ENCODE results near the gene APBB2.

The APBB2 gene

GRCh38 chr4:41241919-41242318 is 27.6 kb upstream of the APBB2 start:
- Histone ChIP-seq H3K4me1 (ENCODE audit: control insufficient read depth, low read length) (no peaks in the 10 kb centered on the region), H3K4me3 (ENCODE audit: low read length) (no peak overlapping the region), H4K20me1 (ENCODE audit: control insufficient read depth, insufficient read depth, low read depth, low read length) (no peaks in the 10 kb centered on the region), H3K27ac (ENCODE audit: low read depth, low read length) (no peak overlapping the region), H3K9me2 (replicated peaks; ENCODE audit: control insufficient read depth, low read length) (no peaks in the 10 kb centered on the region), H3K79me2 (ENCODE audit: control insufficient read depth, low read length) (no peaks in the 10 kb centered on the region), H3K27me3 (ENCODE audit: control insufficient read depth, low read length) (peaks cover 16% of the 10 kb centered on the region), H3K9me3 (ENCODE audit: control insufficient read depth, insufficient read depth, low read length) (no peaks in the 10 kb centered on the region), H3F3A (ENCODE audit: control insufficient read depth, insufficient read depth) (no peaks in the 10 kb centered on the region), H3K36me3 (ENCODE audit: control insufficient read depth, low read length) (no peaks in the 10 kb centered on the region), H3K4me2 (ENCODE audit: low read length) (no peak overlapping the region)
- TF ChIP-seq CTCF (IDR thresholded peaks at IDR 0.05; ENCODE audit: low read depth, low read length, poor library complexity, severe bottlenecking) = no peak

GRCh38 chr4:41236508-41236907 is 22.2 kb upstream of the APBB2 start:
- no peaks in the 10 kb centered on the region for H3K36me3 ChIP-seq (ENCODE audit: control insufficient read depth, low read length)
- H3K4me3 ChIP-seq (ENCODE audit: low read length) = no peak overlapping the region
- H3K27me3 ChIP-seq (ENCODE audit: control insufficient read depth, low read length) = no peaks in the 10 kb centered on the region
- H3K9me2 ChIP-seq (replicated peaks; ENCODE audit: control insufficient read depth, low read length) = no peaks in the 10 kb centered on the region
- TF ChIP-seq EZH2phosphoT487 (IDR thresholded peaks at IDR 0.05; ENCODE audit: borderline replicate concordance, low read length) = no peak
- TF ChIP-seq CTCF (IDR thresholded peaks at IDR 0.05; ENCODE audit: low read depth, low read length, poor library complexity, severe bottlenecking) = no peak
- H3K9me3 ChIP-seq (ENCODE audit: control insufficient read depth, insufficient read depth, low read length) = no peaks in the 10 kb centered on the region
- H3K4me2 ChIP-seq (ENCODE audit: low read length) = no peak overlapping the region
- no peaks in the 10 kb centered on the region for H3F3A ChIP-seq (ENCODE audit: control insufficient read depth, insufficient read depth)
- H3K79me2 ChIP-seq (ENCODE audit: control insufficient read depth, low read length) = no peaks in the 10 kb centered on the region
- H4K20me1 ChIP-seq (ENCODE audit: control insufficient read depth, insufficient read depth, low read depth, low read length) = no peaks in the 10 kb centered on the region
- no peak overlapping the region for H3K27ac ChIP-seq (ENCODE audit: low read depth, low read length)
- H3K4me1 ChIP-seq (ENCODE audit: control insufficient read depth, low read length) = peaks cover 7% of the 10 kb centered on the region; the same call in 1 of the 2 replicates

DNA sequence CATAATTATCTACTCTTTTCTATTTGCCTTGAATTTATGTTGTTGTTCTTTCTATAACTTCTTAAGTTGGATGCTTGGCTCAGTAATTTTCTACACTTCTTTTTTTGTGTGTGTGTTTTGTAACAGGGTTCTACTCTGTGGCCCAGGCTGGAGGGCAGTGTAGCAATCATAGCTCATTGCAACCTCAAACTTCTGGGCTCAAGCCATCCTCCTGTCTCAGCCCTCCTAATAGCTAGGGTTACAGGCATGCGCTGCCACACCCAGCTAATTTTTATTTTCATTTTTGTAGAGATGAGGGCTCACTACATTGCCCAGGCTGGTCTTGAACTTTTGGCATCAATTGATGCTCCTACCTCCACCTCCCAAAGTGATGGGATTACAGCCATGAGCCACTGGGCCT is 21.7 kb upstream of the APBB2 start:
- no peaks in the 10 kb centered on the region for H3K27me3 ChIP-seq (ENCODE audit: control insufficient read depth, low read length)
- no peak overlapping the region for H3K4me2 ChIP-seq (ENCODE audit: low read length)
- H3K9me3 ChIP-seq (ENCODE audit: control insufficient read depth, insufficient read depth, low read length) = no peaks in the 10 kb centered on the region

More for the DNA sequence above, 21.7 kb upstream of the APBB2 start:
- Histone ChIP-seq H3K79me2 (ENCODE audit: control insufficient read depth, low read length) (no peaks in the 10 kb centered on the region), H3K9me2 (replicated peaks; ENCODE audit: control insufficient read depth, low read length) (no peaks in the 10 kb centered on the region), H3K4me1 (ENCODE audit: control insufficient read depth, low read length) (peaks cover 7% of the 10 kb centered on the region; the same call in 1 of the 2 replicates), H3K4me3 (ENCODE audit: low read length) (no peak overlapping the region), H4K20me1 (ENCODE audit: control insufficient read depth, insufficient read depth, low read depth, low read length) (no peaks in the 10 kb centered on the region), H3K27ac (ENCODE audit: low read depth, low read length) (no peak overlapping the region), H3K36me3 (ENCODE audit: control insufficient read depth, low read length) (no peaks in the 10 kb centered on the region), H3F3A (ENCODE audit: control insufficient read depth, insufficient read depth) (no peaks in the 10 kb centered on the region)
- TF ChIP-seq EZH2phosphoT487 (IDR thresholded peaks at IDR 0.05; ENCODE audit: borderline replicate concordance, low read length) = no peak
- TF ChIP-seq CTCF (IDR thresholded peaks at IDR 0.05; ENCODE audit: low read depth, low read length, poor library complexity, severe bottlenecking) = no peak

Measured in DOHH2 (cell line).